Activated CD8-positive, alpha-beta memory T cell treated with anti-CD3 and anti-CD28 coated beads for 48 hours (primary cell): ENCODE results near the gene RLN3.

ENCODE experiments used
- DNase-seq, 3 experiments: peaks; one replicate each; pipeline ENCODE4 v3.0.0-alpha.2; 2020; ENCODE audit warnings: low read depth in 2 of 3, low spot score in 2 of 3

Gene RLN3

GRCh38 chr19:14027856-14028450 lies at the start of gene RLN3:
RLN3 (plus strand) TSS chr19:14028148; CDS start chr19:14028205, 57 bp downstream.
- DNase-seq, result no peak

GRCh38 chr19:13978351-13979243 lies 49.4 kb upstream of the RLN3 start:
- no peak for DNase-seq

GRCh38 chr19:13979244-13979615 lies 48.7 kb upstream of the RLN3 start:
- no peak for DNase-seq

GRCh38 chr19:13979686-13980085 lies 48.3 kb upstream of the RLN3 start:
- no peak for DNase-seq

GRCh38 chr19:13980340-13980739 lies 47.6 kb upstream of the RLN3 start:
- DNase-seq, result no peak

- no peak for DNase-seq
These were observed 46.9 kb upstream of the RLN3 start for GRCh38 chr19:13981021-13981420.

GRCh38 chr19:13981467-13981866 lies 46.5 kb upstream of the RLN3 start:
- no peak for DNase-seq

GRCh38 chr19:13981988-13982501 lies 45.9 kb upstream of the RLN3 start:
- no peak for DNase-seq

GRCh38 chr19:13982773-13983172 lies 45.2 kb upstream of the RLN3 start:
- no peak for DNase-seq

GRCh38 chr19:13983213-13983889 lies 44.6 kb upstream of the RLN3 start:
- no peak for DNase-seq

GRCh38 chr19:13984186-13984585 lies 43.8 kb upstream of the RLN3 start:
- no peak for DNase-seq

GRCh38 chr19:13984875-13985741 lies 42.8 kb upstream of the RLN3 start:
- DNase-seq, result no peak

- peak in 1 of 3 experiments; percentile 24 for DNase-seq
These were observed 42.1 kb upstream of the RLN3 start for GRCh38 chr19:13985771-13986347.

GRCh38 chr19:13986348-13986904 lies 41.5 kb upstream of the RLN3 start:
- peak; percentile 95 to 99 (median 96) for DNase-seq

GRCh38 chr19:13987101-13987890 lies 40.7 kb upstream of the RLN3 start:
- no peak for DNase-seq

- DNase-seq, result no peak
These were observed 38.5 kb upstream of the RLN3 start for GRCh38 chr19:13989487-13989886.

- DNase-seq, result no peak
These were observed 37.9 kb upstream of the RLN3 start for GRCh38 chr19:13990085-13990484.

- DNase-seq, result no peak
These were observed 35.9 kb upstream of the RLN3 start for GRCh38 chr19:13992025-13992424.

GRCh38 chr19:13993590-13994300 lies 34.2 kb upstream of the RLN3 start:
- DNase-seq, result no peak
